IMR-90 (cell line): ENCODE results near the gene PLCXD1. TPM values are rescaled to one million over a fixed set of nuclear protein-coding genes. Genes with fewer than 3 reads are reported as not detected.

Experiments used
- ATAC-seq: fragments of 200-7000 bp; cut with Tn5 transposase; 2 replicates; pipeline ENCODE4 v1.9.1; 2020; ENCODE audit warnings: low read depth, mild to moderate bottlenecking, moderate library complexity
- BruUV-seq: library from RNA; stranded (reverse); fragments of 400-500 nt; replicated peaks from 2 replicates; lab custom pipeline; 2021; lab: Mats Ljungman, UMichigan
- CTCF ChIA-PET: fragments of 300-600 bp; formaldehyde crosslinking; extraction: SDS; loops from one replicate; lab custom pipeline; 2021; ENCODE audit warnings: antibody characterized with exemption; lab: Yijun Ruan, JAX
- POLR2A ChIA-PET: fragments of 300-600 bp; sonication (Branson Sonifier 250); formaldehyde crosslinking; loops from one replicate; lab custom pipeline; 2022; ENCODE audit warnings: antibody characterized with exemption; ENCODE audit not compliant: unreplicated experiment; lab: Charles Lee
- DNase-seq: peaks from one replicate; pipeline ENCODE4 v3.0.0; 2013
- H2AFZ ChIP-seq: replicated peaks from 2 replicates; pipeline ENCODE3; 2013; ENCODE audit warnings: low read length, mild to moderate bottlenecking; ENCODE audit not compliant: poor library complexity
- H2AK5ac ChIP-seq: 2 replicates; pipeline ENCODE4 v1.6.1; 2013; ENCODE audit warnings: low read depth, low read length, inconsistent platforms
- H2AK9ac ChIP-seq: replicated peaks from 2 replicates; pipeline ENCODE3; 2013; ENCODE audit warnings: mild to moderate bottlenecking, low read depth, low read length, moderate library complexity; ENCODE audit not compliant: poor library complexity
- H2BK120ac ChIP-seq: 2 replicates; pipeline ENCODE4 v1.6.1; 2013; ENCODE audit warnings: low read depth, low read length, inconsistent platforms
- H2BK15ac ChIP-seq: 3 replicates; pipeline ENCODE4 v1.6.1; 2013; ENCODE audit warnings: low read depth, low read length, inconsistent platforms
- H2BK20ac ChIP-seq: 2 replicates; pipeline ENCODE4 v1.6.1; 2013; ENCODE audit warnings: low read depth, mild to moderate bottlenecking, inconsistent platforms, low read length, moderate library complexity
- H2BK5ac ChIP-seq: 2 replicates; pipeline ENCODE4 v1.6.1; 2013; ENCODE audit warnings: mild to moderate bottlenecking, low read depth, low read length, inconsistent platforms; ENCODE audit not compliant: poor library complexity, severe bottlenecking
- H3K14ac ChIP-seq: replicated peaks from 2 replicates; pipeline ENCODE4 v1.6.1; 2013; ENCODE audit warnings: low read depth, low read length, inconsistent platforms
- H3K18ac ChIP-seq: 2 replicates; pipeline ENCODE4 v1.6.1; 2013; ENCODE audit warnings: low read depth, low read length, control low read depth
- H3K23ac ChIP-seq: 2 replicates; pipeline ENCODE4 v1.6.1; 2013; ENCODE audit warnings: low read depth, low read length, inconsistent platforms
- H3K27ac ChIP-seq: 2 replicates; pipeline ENCODE4 v1.5.1; 2013; ENCODE audit warnings: mild to moderate bottlenecking, control low read depth, low read length; ENCODE audit not compliant: insufficient read depth
- H3K27me3 ChIP-seq: 2 replicates; pipeline ENCODE4 v1.6.1; 2013; ENCODE audit warnings: low read length; ENCODE audit not compliant: control insufficient read depth, insufficient read depth
- H3K36me3 ChIP-seq: 2 replicates; pipeline ENCODE4 v1.6.1; 2013; ENCODE audit warnings: low read length, mixed read lengths; ENCODE audit not compliant: control insufficient read depth, insufficient read depth
- H3K4ac ChIP-seq: 2 replicates; pipeline ENCODE4 v1.6.1; 2013; ENCODE audit warnings: low read depth, low read length, inconsistent platforms
- H3K4me1 ChIP-seq: 2 replicates; pipeline ENCODE4 v1.6.1; 2013; ENCODE audit warnings: low read length, mixed read lengths; ENCODE audit not compliant: control insufficient read depth, insufficient read depth
- H3K4me2 ChIP-seq: 2 replicates; pipeline ENCODE4 v1.6.1; 2013; ENCODE audit warnings: low read depth, mild to moderate bottlenecking, control low read depth, low read length, moderate library complexity
- H3K4me3 ChIP-seq: 2 replicates; pipeline ENCODE4 v1.5.1; 2013; ENCODE audit warnings: low read depth, mild to moderate bottlenecking, control low read depth, low read length, moderate library complexity; ENCODE audit not compliant: insufficient read depth
- H3K56ac ChIP-seq: 2 replicates; pipeline ENCODE4 v1.6.1; 2013; ENCODE audit warnings: low read length, inconsistent platforms; ENCODE audit not compliant: insufficient read depth; ENCODE audit errors: extremely low read depth
- H3K79me1 ChIP-seq, 2 experiments: 2 replicates each; pipeline ENCODE4 v1.6.1; 2013; ENCODE audit warnings: low read length in 2 of 2, inconsistent platforms in 1 of 2, low read depth in 1 of 2
- H3K9ac ChIP-seq: 2 replicates; pipeline ENCODE4 v1.6.1; 2013; ENCODE audit warnings: low read depth, low read length, control low read depth
- H3K9me1 ChIP-seq: 2 replicates; pipeline ENCODE4 v1.6.1; 2013; ENCODE audit warnings: low read length, inconsistent platforms; ENCODE audit not compliant: insufficient read depth
- H3K9me3 ChIP-seq: 2 replicates; pipeline ENCODE4 v1.6.1; 2013; ENCODE audit warnings: low read length; ENCODE audit not compliant: control insufficient read depth, insufficient read depth
- H4K20me1 ChIP-seq: 2 replicates; pipeline ENCODE4 v1.6.1; 2013; ENCODE audit warnings: low read length, inconsistent platforms; ENCODE audit not compliant: insufficient read depth
- H4K5ac ChIP-seq: 2 replicates; pipeline ENCODE4 v1.6.1; 2013; ENCODE audit warnings: mild to moderate bottlenecking, low read depth, low read length, control low read depth
- H4K8ac ChIP-seq, 2 experiments: 2 replicates each; pipeline ENCODE4 v1.6.1; 2013; ENCODE audit warnings: low read depth in 2 of 2, low read length in 2 of 2, control low read depth in 1 of 2, inconsistent platforms in 1 of 2
- H4K91ac ChIP-seq: 2 replicates; pipeline ENCODE4 v1.6.1; 2013; ENCODE audit warnings: low read depth, low read length, inconsistent platforms; ENCODE audit not compliant: insufficient read depth
- CHD1 ChIP-seq: IDR thresholded peaks from 2 replicates; pipeline ENCODE4 v1.6.1; 2012; ENCODE audit warnings: low read depth, low read length, improper control_type of control experiment
- MAZ ChIP-seq: IDR thresholded peaks from 2 replicates; pipeline ENCODE4 v1.6.1; 2012; ENCODE audit warnings: low read depth, mild to moderate bottlenecking, low read length, improper control_type of control experiment, moderate library complexity, borderline replicate concordance
- MXI1 ChIP-seq: IDR thresholded peaks from 2 replicates; pipeline ENCODE4 v1.6.1; 2012; ENCODE audit warnings: low read depth, mild to moderate bottlenecking, low read length, moderate library complexity, borderline replicate concordance
- POLR2A ChIP-seq: IDR thresholded peaks from 2 replicates; pipeline ENCODE4 v1.6.1; 2012; ENCODE audit warnings: mild to moderate bottlenecking, low read depth, low read length
- RAD21 ChIP-seq: IDR thresholded peaks from 2 replicates; pipeline ENCODE4 v1.6.1; 2012; ENCODE audit warnings: low read length, improper control_type of control experiment
- RCOR1 ChIP-seq: IDR thresholded peaks from 2 replicates; pipeline ENCODE4 v1.6.1; 2012; ENCODE audit warnings: mild to moderate bottlenecking, low read length, improper control_type of control experiment; ENCODE audit not compliant: insufficient replicate concordance
- RFX5 ChIP-seq: IDR thresholded peaks from 2 replicates; pipeline ENCODE4 v1.8.0; 2012; ENCODE audit warnings: low read depth, mild to moderate bottlenecking, low read length, moderate library complexity
- WGBS, 2 experiments: methylation state at CpG; one replicate each; pipeline versions ENCODE4 v1.1.5 to v1.1.7; 2013; ENCODE audit warnings: missing lambda C conversion rate in 2 of 2; ENCODE audit not compliant: insufficient read length in 1 of 2; ENCODE audit errors: extremely low coverage in 2 of 2; 5-methylcytosine and 5-hydroxymethylcytosine counted together
- dilution Hi-C: fragments of 300-500 bp; cut with HindIII; formaldehyde crosslinking; loops from one replicate; pipeline ENCODE4 v1.14.3; 2018; ENCODE audit warnings: low sequenced_read_pairs; ENCODE audit not compliant: unreplicated experiment
- in situ Hi-C: fragments of 300-500 bp; cut with MboI; formaldehyde crosslinking; loops from 3 replicates; pipeline ENCODE4 v1.14.3; 2019; ENCODE audit warnings: low sequenced_read_pairs, inconsistent platforms, mixed read lengths
- intact Hi-C: fragments of 100-400 bp; cut with micrococcal nuclease; formaldehyde crosslinking; loops from 2 replicates; pipeline ENCODE4 v1.10.0; 2022
- polyA plus RNA-seq, 3 experiments: library from polyadenylated mRNA; depleted of rRNA; stranded (reverse); fragments of >200 nt; gene quantifications; 2 replicates each; pipeline ENCODE4 v1.2.3, GENCODE V29; 2012; ENCODE audit warnings: low replicate concordance in 1 of 3
- total RNA-seq: library from RNA; depleted of rRNA; stranded (reverse); fragments of >200 nt; gene quantifications from 2 replicates; pipeline ENCODE4 v1.2.3, GENCODE V29; 2012
- TF ChIP-seq, protein P1 (sequence below): fragments of 150-350 bp; IDR thresholded peaks from 2 replicates; pipeline ENCODE4 v1.6.1; 2016; ENCODE audit warnings: low read depth, mild to moderate bottlenecking, low read length, moderate library complexity, borderline replicate concordance
- TF ChIP-seq, protein P2 (sequence below): fragments of 150-350 bp; IDR thresholded peaks from 2 replicates; pipeline ENCODE4 v1.6.1; 2017; ENCODE audit warnings: mild to moderate bottlenecking, antibody characterized with exemption, low read length, low read depth
- TF ChIP-seq, protein P3 (sequence below): conservative IDR thresholded peaks from 2 replicates; pipeline ENCODE4 v1.5.1; 2012; ENCODE audit warnings: mild to moderate bottlenecking, low read depth, low read length, improper control_type of control experiment

PLCXD1 gene
- total and polyA plus RNA-seq, 2 of the 4 experiments (the other 2 are of a cell fraction) = 16.7 to 17.7 TPM

DNA sequence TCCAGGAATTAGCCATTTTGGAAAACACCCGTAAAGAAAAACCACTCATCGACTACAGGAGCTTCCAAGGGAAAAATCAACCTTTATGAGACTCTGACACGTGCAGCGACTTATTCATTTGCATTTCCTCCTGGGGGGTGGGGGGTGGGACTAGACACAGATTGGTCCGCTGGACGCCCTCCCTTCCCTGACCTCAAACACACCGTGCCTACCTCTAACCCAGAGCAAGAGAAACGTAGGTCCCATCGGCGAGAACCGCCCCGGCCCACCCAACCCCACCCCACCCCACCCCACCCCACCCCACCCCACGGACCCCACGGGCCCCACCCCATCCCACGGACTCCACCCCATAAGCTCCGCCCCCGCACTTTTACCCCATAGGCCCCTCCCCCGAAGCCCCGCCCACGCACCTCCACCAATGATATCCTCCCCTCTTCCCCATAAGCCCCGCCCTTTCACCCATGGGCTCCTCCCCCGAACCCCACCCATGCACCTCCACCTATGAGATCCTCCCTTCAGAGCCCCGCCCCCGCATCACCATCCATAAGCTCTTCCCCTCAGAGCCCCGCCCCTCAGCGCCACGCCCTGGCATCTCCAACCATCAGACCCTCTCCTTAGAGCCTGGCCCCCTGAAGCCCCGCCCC is 36.4 kb downstream of the PLCXD1 start:
- Histone ChIP-seq H3K23ac (no peak overlapping the region), H2BK120ac (no peak overlapping the region), H3K9me3 (no peaks in the 10 kb centered on the region), H3K4me2 (peak overlapping the region; percentile 51), H2AK5ac (no peak overlapping the region), H2AFZ (peak overlapping the region; percentile 88), H3K4me1 (peaks cover 2% of the 10 kb centered on the region; the same call in 1 of the 2 replicates), H4K8ac (no peak overlapping the region), H2AK9ac (no peak overlapping the region), H2BK15ac (no peak overlapping the region), H3K18ac (no peak overlapping the region), H3K9me1 (no peaks in the 10 kb centered on the region), H3K27ac (peak overlapping the region; percentile 7; the same call in 1 of the 2 replicates), H3K4ac (no peak overlapping the region; the same call in 1 of the 2 replicates), H2BK20ac (no peak overlapping the region), H3K56ac (no peak overlapping the region), H3K14ac (no peak overlapping the region), H4K91ac (no peak overlapping the region), H3K4me3 (peak overlapping the region; percentile 82), H4K5ac (peak overlapping the region; percentile 5; the same call in 1 of the 2 replicates), H4K20me1 (no peaks in the 10 kb centered on the region), H3K36me3 (peaks cover 23% of the 10 kb centered on the region), H3K9ac (no peak overlapping the region), H3K27me3 (no peaks in the 10 kb centered on the region), H2BK5ac (no peak overlapping the region), H3K79me1 (peaks cover 0 to 13% of the 10 kb centered on the region in 2 experiments; a peak in 2 of 4 replicates)
- dilution Hi-C loops (no loop called here), in situ Hi-C loops (no loop called here), intact Hi-C loops (no loop called here)
- TF ChIP-seq CHD1 (no peak), RAD21 (no peak), POLR2A (no peak), MXI1 (no peak), RFX5 (no peak), MAZ (no peak), RCOR1 (no peak)
- TF ChIP-seq, protein P1, sequence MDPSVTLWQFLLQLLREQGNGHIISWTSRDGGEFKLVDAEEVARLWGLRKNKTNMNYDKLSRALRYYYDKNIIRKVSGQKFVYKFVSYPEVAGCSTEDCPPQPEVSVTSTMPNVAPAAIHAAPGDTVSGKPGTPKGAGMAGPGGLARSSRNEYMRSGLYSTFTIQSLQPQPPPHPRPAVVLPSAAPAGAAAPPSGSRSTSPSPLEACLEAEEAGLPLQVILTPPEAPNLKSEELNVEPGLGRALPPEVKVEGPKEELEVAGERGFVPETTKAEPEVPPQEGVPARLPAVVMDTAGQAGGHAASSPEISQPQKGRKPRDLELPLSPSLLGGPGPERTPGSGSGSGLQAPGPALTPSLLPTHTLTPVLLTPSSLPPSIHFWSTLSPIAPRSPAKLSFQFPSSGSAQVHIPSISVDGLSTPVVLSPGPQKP = no peak
- TF ChIP-seq, protein P2, sequence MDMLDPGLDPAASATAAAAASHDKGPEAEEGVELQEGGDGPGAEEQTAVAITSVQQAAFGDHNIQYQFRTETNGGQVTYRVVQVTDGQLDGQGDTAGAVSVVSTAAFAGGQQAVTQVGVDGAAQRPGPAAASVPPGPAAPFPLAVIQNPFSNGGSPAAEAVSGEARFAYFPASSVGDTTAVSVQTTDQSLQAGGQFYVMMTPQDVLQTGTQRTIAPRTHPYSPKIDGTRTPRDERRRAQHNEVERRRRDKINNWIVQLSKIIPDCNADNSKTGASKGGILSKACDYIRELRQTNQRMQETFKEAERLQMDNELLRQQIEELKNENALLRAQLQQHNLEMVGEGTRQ = no peak
- TF ChIP-seq, protein P3, sequence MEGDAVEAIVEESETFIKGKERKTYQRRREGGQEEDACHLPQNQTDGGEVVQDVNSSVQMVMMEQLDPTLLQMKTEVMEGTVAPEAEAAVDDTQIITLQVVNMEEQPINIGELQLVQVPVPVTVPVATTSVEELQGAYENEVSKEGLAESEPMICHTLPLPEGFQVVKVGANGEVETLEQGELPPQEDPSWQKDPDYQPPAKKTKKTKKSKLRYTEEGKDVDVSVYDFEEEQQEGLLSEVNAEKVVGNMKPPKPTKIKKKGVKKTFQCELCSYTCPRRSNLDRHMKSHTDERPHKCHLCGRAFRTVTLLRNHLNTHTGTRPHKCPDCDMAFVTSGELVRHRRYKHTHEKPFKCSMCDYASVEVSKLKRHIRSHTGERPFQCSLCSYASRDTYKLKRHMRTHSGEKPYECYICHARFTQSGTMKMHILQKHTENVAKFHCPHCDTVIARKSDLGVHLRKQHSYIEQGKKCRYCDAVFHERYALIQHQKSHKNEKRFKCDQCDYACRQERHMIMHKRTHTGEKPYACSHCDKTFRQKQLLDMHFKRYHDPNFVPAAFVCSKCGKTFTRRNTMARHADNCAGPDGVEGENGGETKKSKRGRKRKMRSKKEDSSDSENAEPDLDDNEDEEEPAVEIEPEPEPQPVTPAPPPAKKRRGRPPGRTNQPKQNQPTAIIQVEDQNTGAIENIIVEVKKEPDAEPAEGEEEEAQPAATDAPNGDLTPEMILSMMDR = no peak
- no TSS peak for BruUV-seq
- ChIA-PET CTCF (no interaction called here), POLR2A (no interaction called here)
- DNase-seq = no peak
- 2% methylated on average over 5 of the region's 28 CpGs; no CpG with 5 or more reads in 1 of the 2 experiments for WGBS, 2 experiments
- ATAC-seq = peak; percentile 12
